Embryonic facial prominence (tissue), 1 donor: ENCODE results near the gene URI1.

ENCODE experiments used
- DNase-seq: peaks from one replicate; pipeline ENCODE4 v3.0.0-alpha.2; 2016; ENCODE audit errors: extremely low spot score

URI1 gene

DNA sequence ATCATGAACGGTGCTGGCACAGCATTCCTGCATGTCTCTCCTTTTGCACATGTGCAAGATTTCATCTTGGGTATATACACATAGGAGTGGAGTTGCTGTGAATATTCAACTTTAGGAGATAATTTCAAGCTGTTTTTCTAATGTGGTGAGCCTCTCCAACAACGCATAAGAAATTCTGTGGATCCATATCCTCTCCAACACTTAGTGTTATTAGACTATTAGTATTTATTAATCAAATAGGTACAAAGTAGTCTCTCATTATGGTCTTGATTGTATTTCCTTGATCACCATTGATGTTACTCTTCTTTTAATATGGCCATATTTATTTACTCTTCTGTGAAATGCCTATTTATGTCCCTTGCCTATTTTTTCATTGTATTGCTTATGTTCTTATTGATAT is 114.5 kb downstream of the URI1 start:
- DNase-seq: no peak

DNA sequence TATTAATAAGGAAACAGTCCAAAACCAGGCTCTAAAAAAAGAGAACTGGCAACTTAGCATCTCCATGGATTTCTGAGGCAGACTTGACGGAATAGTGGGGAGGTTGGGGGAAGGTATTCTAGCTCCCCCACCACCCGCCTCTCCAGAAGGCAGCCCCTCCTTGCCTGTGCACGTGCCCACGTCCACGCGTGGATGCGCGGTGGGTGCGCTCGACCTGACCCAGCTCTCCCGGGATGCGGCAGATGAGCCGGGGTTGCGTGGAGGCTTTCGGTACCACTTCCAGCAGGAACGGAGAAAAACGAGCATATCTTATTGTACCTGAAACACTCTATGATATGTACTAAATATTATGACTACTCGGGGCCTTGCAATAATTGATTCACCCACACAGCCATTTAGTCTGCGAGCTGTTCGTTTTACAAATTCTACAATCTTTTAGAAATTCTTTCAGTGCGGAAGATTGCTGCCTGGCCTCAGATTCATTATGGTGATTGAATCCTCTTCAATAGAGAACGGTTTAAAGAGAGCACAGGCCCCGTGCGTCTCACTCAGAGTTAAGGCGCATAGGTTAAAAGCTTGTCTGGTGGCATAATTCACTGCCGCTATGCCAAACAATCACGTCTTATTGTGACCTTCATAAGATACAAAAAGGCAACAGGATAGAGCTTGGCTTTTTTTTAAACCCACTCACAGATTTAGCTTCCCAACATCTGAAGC is 117.9 kb downstream of the URI1 start:
- DNase-seq: no peak

DNA sequence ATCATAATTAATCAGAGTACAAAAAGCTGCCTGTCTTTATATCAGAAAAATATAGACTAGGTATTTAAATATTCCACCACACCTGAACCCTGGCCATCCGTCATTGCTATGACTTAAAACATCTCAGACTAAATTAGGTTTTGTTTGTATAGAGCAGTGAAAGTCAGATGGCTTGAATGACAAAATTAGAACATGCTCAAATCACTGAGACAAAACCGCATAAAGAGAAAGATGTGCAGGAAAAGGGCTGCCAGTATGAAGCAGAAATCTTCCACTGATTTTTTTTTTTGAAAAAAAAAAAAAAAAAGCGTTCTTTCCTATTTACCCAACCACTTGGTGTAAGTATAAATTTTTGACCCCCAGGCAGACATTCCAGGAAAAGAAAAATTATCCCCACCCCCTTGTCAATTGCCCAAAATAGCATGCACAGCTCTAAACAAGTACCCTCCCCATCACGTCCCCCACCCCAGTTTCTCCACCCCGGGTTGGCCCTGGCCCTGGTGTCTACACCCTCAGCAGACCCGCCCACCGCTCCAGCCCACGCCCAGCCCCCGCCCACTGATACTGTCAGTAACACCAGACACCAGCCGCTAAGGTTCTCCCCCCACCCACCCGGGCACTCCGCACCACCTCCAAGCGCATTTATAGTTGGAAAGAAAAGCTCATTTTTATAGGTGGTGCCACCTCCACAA is 118.6 kb downstream of the URI1 start:
- DNase-seq: no peak

DNA sequence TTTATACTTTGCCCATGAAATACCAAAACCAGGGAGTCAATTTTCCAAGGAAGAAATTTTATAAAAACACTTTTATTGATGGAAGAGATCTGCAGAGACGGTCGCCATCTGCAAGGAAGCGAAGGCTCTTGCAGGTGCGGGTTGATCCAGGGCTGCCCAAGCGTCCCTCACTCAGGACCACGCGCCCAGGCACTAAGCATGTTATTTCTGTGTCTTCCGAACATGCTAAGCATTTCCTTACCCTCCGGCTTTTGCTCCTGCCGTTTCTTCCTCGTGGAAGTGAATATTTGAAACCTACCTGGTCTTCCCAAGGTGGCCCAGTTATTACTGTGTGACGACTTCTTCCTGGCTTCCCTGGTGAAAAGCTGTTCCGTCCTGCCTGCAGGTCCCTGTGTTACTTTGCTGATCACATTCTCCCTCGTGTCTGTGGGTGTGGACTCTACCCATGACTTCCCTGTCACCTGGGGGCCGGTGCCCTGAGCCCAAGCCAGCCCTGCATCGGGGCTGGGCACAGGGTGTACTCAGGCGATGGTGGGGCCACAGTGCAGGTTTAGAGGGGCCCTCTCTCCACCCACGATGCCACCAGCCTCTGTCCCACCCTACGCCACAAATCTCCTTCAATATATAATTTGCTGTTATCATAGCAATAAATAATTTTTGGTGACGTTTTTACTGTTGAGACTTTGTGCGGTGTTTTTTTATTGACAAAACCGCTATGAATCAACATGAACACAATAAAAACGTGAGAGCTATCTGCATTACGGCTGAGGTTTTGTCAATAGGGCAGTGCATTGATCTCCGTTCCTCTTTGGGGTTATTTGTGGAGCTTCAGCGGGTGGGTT is 119.4 kb downstream of the URI1 start:
- DNase-seq: no peak

DNA sequence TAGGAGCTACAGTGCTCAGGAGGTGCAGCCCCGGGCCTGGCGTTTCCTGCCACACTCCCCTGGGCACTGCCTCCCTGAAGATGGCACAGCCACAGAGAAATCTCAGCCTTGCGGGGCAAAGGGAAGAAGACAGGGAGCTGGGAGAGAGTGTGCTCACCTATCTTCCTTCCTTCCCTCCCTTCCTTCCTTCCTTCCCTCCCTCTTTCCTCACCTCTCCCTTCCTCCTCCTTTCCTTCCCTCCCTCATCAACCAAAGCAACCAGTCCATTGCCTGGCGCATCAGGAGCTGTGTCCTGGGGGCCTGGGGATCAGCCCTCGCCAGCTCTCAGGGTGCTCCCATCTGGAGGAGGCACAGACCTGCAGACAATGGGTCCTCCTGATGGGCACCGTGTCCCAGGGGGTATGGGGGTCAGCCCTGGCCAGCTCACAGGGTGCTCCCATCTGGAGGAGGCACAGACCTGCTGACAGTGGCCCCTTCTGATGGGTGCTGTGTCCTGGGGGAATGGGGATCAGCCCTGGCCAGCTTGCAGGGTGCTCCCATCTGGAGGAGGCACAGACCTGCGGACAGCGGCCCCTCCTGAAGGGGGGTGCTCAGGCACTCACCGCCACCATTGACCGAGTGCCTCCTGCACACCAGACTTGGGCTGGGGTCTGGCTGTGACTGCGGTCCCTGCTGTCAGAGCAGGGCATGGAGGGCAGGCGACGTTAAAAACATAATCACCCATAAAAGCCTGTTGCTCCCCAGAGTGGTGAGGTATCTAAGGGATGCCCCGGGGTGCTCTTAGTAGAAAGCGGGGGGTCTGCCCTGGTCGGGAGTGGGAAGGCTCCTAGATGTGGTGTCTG is 120.2 kb downstream of the URI1 start:
- DNase-seq: no peak

DNA sequence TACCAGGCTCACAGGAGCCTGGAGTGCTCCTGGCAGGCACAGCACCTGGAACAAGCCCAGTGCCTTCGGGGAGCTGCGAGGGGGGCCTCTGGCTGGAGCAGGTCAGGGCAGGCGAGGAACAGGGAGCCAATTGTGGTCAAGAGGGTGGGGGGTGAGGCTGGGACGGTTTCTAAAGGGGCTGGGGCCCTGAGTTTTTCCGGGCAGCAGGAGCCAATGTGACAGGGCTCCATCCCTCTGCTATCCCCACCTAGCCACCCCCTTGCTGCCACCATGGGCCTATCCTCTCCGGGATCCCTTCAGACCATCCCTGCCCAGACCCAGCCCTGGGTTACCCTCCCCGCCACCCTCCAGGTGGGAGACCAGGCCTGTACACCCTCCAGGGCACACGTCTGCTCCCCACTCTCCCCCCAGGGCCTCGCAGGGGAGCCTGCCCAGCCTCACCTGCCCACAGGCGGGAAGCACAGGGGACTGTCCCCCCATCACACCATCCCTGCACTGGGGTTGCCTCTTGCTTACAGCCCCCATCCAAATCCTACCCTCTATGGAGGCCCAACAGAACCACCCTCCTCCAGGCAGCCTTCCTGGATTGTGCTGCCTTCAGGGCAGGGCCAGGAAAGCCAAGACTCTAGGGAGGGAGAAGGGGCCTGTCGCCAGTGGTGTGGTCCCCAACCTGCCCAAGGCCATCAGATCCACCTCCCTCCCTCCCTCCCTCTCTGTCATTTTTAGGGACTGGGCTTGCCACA is 121.0 kb downstream of the URI1 start:
- no peak for DNase-seq

DNA sequence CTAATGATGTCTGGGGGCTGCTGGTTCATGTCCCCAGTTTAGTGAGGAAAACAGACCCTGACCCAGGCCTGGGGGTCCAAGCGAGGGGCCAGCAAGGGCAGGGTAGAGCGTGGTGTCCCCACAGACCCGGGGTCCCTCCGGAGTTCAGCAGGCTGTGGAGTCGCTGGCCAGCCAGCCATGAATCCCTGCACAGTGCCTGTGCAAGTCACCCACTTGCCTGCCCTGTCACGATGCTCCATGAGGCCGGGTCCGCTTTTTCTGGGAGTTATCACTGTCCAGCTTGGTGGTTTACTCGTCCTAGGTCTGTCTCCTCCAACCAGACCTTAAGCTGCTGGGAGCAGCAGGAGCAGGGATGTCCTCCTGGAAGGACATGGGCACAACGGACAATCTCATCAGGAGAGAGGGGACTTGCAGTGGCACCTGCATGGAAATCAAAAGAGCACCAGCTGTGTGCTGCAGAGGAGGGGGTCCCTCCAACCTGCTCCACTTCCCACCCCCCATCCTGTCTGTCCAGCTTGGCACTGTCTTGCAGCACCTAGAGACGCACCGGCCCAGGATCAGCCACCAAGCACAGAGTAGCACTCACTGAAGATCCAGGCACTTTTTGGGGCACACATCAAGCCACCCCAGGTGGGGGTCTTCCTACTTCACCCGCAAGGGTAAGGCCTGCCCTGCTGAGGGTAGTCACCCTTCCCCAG is 121.8 kb downstream of the URI1 start:
- no peak for DNase-seq

DNA sequence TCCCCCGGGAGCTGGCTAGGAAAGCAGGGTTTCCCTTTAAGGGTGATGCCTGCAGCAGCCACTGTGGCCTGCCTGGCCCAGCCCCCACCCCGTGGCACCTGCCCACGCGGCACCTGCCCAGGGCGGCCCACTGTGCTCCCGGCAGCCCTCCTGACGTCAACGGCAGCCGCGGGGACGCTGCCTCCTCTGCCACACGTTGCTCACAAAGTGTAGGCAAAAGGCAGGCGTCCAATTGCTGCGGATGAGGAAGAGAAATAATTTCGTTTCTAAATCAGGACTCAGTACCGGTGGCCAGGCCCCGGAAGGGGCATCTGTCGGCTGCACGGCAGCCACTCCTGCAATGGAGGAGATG is 122.3 kb downstream of the URI1 start:
- DNase-seq: no peak

DNA sequence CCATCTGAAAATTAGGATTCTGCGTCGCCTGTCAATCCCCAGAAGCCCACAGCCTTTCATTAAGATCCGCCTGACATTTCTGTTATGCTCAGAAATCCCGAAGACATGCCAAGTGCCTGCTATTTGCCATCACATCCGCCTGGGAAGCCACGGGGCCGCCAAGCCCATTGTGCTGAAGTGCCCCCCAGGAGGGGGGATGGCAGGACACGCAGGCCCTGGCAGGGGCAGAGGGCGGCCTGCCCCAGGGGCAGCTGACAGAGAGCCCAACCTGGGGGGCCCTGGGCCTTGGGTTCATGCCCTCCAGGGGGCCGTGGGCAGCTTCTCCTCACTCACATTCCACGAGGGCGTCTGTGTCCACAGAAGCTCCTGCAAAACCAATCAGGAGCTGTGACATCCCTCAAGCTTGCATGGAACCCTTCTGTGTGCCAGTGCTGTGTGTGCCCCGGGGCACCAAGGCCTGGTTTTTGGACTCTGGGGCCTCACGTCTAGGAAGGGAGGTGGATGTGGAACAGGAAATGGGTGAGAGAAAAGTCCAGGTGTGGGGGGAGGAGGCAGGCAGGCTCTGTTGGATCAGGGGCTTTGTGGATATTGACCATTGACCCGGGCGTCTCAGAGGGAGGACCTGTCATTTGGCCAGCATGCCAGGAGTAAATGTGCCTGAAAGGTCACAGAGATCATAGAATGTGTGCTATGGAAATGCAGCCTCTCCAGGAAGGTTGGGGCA is 122.9 kb downstream of the URI1 start:
- DNase-seq: no peak

DNA sequence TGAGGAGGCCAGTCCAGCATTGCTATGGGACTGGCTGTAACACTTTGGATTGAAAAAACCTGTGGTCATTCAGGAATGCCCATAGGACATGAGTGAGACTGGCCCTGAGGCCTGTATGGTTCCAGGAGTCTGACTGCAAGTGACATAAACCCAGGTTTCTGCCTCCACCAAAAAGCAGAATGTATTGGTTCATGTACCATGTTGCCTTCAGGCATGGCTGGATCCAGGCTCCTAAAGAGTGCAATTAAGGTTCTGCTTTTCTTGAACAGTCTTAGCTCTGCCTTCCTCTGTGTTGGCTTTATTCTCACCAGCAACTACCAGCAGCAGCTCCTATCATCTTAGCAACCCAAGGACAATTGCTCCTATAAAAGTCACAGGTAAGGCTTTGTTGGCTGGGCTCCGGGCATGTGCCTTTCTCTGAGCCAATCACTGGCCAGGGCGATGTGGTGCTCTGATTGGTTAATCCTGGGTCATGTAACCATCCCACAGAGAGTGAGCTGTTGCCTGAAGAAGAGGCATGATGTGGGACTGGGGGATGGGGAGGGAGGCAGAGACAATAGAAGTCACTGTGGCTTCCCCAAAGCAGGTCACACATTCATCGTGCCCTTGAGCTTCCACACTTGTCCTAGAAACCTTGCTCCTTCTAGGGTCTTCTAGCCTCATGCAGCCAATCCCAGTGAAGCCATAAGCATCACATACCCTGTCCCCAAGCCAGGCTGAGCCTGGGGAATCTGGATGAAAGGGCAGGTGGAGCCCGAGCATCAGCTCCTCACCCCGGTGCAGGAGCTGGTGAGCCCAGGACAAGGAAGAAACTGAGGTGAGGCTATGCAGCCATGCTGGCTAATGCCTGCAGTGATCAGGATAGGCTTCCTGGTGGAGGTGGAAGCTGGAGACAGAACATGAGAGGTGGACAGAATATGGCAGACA is 123.9 kb downstream of the URI1 start:
- no peak for DNase-seq
